ENCODE results near the gene WTAP.

- TF ChIP-seq CTCF (IDR thresholded peaks at IDR 0.05; ENCODE audit: low read length) (no peak), EZH2 (optimal IDR thresholded peaks at IDR 0.05; ENCODE audit: low read depth, low read length) (no peak)
These were observed 4.0 kb upstream of the WTAP start for GRCh38 chr6:159723259-159723658.
